Mesodermal cell (in vitro differentiated cells): ENCODE measurements around the gene LST1.
"Not testable (repeated sequence)": the region's sequence is repeated elsewhere in the genome, so short reads cannot be mapped to it uniquely, and the experiment has no call there.

Experiments used
- H3K27ac ChIP-seq: 2 replicates; pipeline ENCODE4 v1.7.0; 2013; ENCODE audit warnings: mild to moderate bottlenecking, low read depth, low read length, moderate library complexity; ENCODE audit not compliant: severe bottlenecking
- H3K36me3 ChIP-seq: 2 replicates; pipeline ENCODE4 v1.7.1; 2013; ENCODE audit warnings: mild to moderate bottlenecking, low read length, moderate library complexity; ENCODE audit not compliant: control insufficient read depth, insufficient read depth
- H3K4me1 ChIP-seq: one replicate; pipeline ENCODE4 v1.7.1; 2013; ENCODE audit warnings: mild to moderate bottlenecking, low read length; ENCODE audit not compliant: insufficient read depth, control insufficient read depth, poor library complexity, severe bottlenecking
- H3K4me3 ChIP-seq: 2 replicates; pipeline ENCODE4 v1.7.0; 2013; ENCODE audit warnings: low read length, control low read depth, mild to moderate bottlenecking; ENCODE audit not compliant: insufficient read depth, poor library complexity, severe bottlenecking; ENCODE audit errors: extremely low read depth
- H3K9me3 ChIP-seq: 2 replicates; pipeline ENCODE4 v1.7.1; 2013; ENCODE audit warnings: mild to moderate bottlenecking, low read length, moderate library complexity; ENCODE audit not compliant: control insufficient read depth
- WGBS, 2 experiments: methylation state at CpG; one replicate each; pipeline ENCODE4 v1.1.5; 2013; ENCODE audit warnings: missing lambda C conversion rate in 2 of 2; ENCODE audit not compliant: insufficient coverage in 2 of 2; 5-methylcytosine and 5-hydroxymethylcytosine counted together

LST1 gene

DNA sequence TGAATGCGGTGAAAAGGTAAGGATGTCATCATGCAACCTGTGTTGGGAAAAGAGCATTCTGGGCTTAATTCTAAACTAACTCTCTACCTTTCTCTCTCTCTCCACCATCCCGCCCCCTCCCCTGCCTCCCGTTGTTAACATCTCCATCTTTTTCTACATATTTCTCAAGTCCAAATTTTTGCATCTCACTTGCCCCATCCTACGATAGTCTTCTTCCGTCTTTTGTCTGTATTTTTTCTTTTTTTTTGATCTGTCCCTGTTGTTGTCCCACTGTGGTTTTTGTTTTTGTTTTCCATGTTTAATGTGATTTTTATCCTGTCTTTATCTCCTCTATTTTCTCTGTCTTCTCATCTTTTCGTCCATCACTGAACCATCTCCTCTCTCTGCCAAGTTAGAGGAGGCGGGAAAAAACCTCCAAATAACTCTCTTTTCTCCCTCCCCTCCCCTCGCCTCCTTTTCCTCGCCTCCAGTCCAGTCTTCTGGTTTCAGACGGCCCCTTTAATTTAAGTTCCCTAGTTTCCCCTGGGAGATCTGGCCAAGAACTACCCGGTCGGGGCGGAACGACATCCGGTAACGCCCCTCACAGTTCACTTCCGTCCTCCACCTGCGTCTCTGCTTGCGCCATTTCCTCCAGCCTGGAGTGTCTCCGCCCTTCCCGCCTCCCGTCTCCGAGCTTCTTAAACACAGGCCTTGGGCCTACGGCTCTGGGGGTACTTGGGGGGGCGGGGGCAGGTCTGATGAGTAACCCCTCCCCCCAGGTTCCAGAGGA, 38.9 kb upstream of the LST1 start, which contains the start of gene NFKBIL1:
Gene NFKBIL1 (plus strand): TSS at position 651 of the 769 bp plus-strand sequence. CDS start 87 bp downstream, at position 738.
- peak within 1 kb of the TSS; percentile 42 for H3K4me3 ChIP-seq
- 0 to 2% methylated on average over 12 to 16 of the region's 25 CpGs for WGBS, 2 experiments
- H3K4me1 ChIP-seq: peaks cover 16% of the 10 kb centered on the region
- peaks cover 32% of the 10 kb centered on the region for H3K36me3 ChIP-seq
- no peaks in the 10 kb centered on the region for H3K9me3 ChIP-seq
- H3K27ac ChIP-seq: peak within 1 kb of the TSS; percentile 47

DNA sequence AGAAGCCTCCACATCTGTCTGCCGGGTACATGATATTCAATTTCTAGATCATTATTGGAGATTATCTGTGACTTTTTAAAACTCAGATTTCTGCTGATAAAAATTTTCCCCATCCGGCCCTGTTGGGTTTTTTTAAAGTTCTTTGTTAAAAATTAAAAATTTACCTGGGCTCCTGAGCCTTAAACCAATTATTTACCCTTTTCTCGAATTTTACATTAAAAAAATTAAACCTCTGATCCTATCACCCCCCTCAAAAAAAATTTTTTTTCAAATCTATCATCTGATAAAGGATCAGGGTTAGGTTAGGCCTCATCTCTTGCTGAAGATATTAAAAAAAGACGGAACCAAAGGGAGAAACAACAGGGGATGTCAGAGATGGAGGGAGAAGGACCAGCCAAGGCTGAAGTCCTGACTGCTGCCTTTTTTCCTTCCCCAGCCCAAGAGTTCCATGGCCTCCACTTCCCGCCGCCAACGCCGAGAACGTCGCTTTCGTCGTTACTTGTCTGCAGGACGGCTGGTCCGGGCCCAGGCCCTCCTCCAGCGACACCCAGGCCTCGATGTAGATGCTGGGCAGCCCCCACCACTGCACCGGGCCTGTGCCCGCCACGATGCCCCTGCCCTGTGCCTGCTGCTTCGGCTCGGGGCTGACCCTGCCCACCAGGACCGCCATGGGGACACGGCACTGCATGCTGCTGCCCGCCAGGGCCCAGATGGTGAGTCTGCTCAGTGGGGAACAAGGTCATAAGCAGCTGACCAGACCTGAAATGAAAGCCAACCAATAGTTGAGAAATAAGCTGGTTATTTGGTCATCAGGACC, 38.1 kb upstream of the LST1 start:
- Histone ChIP-seq H3K4me3 (peak overlapping the region; percentile 42), H3K4me1 (peaks cover 16% of the 10 kb centered on the region), H3K27ac (no peak overlapping the region), H3K36me3 (peaks cover 32% of the 10 kb centered on the region), H3K9me3 (no peaks in the 10 kb centered on the region)
- 87 to 95% methylated on average over 13 to 22 of the region's 24 CpGs for WGBS, 2 experiments

DNA sequence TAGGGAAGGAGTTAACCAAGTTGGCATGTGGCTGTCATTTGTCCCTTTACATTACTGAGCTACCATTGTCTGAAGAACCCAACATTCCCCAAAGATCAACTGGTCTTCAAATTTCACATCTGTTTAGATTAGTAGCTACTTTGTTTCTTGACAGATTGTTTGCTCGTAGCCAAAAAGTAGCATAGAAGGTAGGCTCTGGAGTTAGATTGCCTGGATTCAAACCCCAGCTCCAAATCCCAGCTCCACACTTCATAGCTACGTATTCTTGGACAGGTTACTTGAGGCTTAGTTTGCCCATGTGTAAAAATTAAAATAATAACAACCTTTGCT, 37.6 kb upstream of the LST1 start:
- no peaks in the 10 kb centered on the region for H3K9me3 ChIP-seq
- peak overlapping the region; percentile 42 for H3K4me3 ChIP-seq
- H3K36me3 ChIP-seq: peaks cover 37% of the 10 kb centered on the region
- whole genome bisulfite sequencing, 2 experiments: 100% methylated on average over 1 of the region's 2 CpGs; no CpG with 5 or more reads in 1 of the 2 experiments
- no peak overlapping the region for H3K27ac ChIP-seq
- peaks cover 16% of the 10 kb centered on the region for H3K4me1 ChIP-seq

DNA sequence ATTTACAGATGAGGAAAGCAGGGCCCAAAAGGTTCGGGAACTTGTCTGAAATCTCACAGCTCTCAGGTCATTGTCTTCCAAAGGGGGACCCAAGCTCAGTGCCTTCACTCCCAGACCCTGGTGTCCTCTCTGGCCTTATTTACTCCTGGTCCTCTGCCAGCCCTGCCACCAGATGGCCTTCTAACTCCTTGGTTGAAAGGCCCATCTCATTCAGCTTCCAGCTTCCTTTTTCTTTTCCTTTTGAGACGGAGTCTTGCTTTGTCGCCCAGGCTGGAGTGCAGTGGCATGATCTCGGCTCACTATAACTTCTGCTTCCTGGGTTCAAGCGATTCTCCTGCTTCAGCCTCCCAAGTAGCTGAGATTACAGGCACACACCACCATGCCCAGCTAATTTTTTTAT, 34.7 kb upstream of the LST1 start:
- not testable (repeated sequence) for H3K4me1 ChIP-seq, H3K9me3 ChIP-seq, H3K4me3 ChIP-seq, H3K27ac ChIP-seq
- H3K36me3 ChIP-seq: peaks cover 56% of the 10 kb centered on the region
- 51 to 54% methylated on average over 4 of the region's 5 CpGs for WGBS, 2 experiments

DNA sequence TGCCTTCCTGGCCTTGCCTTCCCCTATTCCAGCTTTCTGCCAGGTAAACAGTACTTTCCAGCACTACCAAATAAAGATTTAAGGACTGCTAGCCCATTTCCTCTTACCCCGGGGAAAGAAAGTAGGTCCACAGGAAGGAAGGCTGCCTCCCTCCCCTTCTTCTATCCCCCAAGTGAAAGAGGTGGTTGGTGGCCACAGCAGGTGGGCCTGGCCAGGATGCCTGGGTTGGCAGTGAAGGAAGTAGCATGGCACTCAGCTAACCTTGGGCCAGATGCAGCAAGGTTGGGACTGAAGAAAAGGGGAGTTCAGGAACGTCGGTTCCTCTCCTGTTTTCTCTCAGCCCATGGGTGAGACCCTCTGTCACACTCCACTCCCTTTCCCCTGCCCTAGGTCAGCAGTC, 29.8 kb upstream of the LST1 start:
- H3K9me3 ChIP-seq: no peaks in the 10 kb centered on the region
- 94 to 100% methylated on average over 2 of the region's 3 CpGs for WGBS, 2 experiments
- H3K4me1 ChIP-seq: peaks cover 30% of the 10 kb centered on the region
- H3K36me3 ChIP-seq: peaks cover 45% of the 10 kb centered on the region
- no peak overlapping the region for H3K4me3 ChIP-seq
- H3K27ac ChIP-seq: no peak overlapping the region

DNA sequence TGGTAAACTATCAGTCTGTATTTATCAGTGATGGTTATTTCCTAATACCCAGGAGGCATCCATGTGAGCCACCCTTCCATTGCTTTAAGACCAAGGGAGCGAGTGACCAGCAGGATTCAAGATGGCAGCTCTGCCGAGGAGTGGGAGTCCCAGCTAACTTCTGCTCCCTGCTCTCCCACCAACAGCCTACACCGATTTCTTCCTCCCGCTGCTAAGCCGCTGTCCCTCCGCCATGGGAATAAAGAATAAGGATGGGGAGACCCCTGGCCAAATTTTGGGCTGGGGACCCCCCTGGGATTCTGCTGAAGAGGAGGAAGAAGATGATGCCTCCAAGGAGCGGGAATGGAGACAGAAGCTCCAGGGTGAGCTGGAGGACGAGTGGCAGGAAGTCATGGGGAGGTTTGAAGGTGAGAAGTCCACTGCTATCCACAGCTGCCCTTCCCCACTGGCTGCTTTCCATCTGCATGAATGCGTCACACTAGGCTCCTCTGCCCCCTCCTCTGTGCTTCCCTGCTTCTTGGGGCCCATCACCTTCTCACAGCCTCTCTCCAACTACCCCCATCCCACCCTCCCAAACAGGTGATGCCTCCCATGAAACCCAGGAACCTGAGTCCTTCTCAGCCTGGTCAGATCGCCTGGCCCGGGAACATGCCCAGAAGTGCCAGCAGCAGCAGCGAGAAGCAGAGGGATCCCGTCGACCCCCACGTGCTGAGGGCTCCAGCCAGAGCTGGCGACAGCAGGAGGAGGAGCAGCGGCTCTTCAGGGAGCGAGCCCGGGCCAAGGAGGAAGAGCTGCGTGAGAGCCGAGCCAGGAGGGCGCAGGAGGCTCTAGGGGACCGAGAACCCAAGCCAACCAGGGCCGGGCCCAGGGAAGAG, 28.4 kb upstream of the LST1 start:
- WGBS, 2 experiments: 87% methylated on average over 19 to 20 of the region's 24 CpGs
- H3K27ac ChIP-seq: no peak overlapping the region
- H3K4me3 ChIP-seq: no peak overlapping the region
- peaks cover 30% of the 10 kb centered on the region for H3K4me1 ChIP-seq
- H3K36me3 ChIP-seq: peaks cover 45% of the 10 kb centered on the region
- H3K9me3 ChIP-seq: no peaks in the 10 kb centered on the region

DNA sequence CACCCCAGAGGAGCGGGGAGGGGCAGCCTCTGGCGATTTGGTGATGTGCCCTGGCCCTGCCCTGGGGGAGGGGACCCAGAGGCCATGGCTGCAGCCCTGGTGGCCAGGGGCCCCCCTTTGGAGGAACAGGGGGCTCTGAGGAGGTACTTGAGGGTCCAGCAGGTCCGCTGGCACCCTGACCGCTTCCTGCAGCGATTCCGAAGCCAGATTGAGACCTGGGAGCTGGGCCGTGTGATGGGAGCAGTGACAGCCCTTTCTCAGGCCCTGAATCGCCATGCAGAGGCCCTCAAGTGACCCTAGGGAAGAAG, 27.8 kb upstream of the LST1 start:
- Histone ChIP-seq H3K36me3 (peaks cover 42% of the 10 kb centered on the region), H3K4me3 (no peak overlapping the region), H3K4me1 (peaks cover 35% of the 10 kb centered on the region), H3K9me3 (no peaks in the 10 kb centered on the region), H3K27ac (peak overlapping the region; percentile 36)
- WGBS, 2 experiments: 91 to 95% methylated on average over 7 to 8 of the region's 8 CpGs

DNA sequence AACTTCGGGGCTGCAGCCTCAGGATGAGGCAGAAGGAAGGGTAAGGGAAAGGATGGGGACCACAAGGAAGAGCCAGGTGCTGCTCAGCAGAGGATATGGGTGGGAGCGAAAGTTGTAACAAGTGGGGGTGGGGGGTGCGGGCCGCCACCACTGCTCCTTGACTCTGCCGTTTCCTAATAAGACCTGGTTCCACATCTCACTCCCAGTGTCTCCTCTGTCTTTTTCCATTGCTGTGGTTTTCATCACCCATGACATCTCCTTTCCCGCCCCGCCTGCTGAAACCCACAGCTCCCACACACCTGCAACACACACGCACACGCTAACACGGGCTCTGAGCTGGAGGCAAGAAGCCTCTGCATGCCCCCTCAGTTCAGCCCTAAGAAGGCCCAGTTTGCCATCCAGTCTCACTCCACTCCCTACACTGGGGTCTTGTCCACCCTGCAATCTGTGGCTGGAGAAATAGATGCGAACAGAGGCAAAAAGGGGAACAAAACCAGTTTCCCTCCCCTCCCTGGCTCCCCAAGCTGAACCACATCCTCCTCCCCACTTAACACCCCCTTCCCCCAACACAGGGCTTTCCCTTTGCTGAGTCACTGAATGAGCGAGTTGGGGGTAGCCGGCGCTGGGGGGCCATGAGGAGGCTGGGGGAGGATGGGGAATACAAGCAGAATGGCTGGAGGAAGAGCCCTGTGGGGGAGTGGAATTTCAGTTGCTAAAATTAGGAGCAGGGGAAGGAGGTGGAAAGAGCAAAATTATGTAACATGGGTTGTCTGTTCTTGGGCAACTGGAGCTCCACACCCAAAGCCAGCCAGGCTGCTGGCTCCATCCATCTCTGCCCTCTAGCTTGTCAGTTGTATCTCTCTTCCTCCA, 27.2 kb upstream of the LST1 start:
- no peak overlapping the region for H3K4me3 ChIP-seq
- no peaks in the 10 kb centered on the region for H3K9me3 ChIP-seq
- peaks cover 40% of the 10 kb centered on the region for H3K4me1 ChIP-seq
- peak overlapping the region; percentile 97 for H3K27ac ChIP-seq
- WGBS, 2 experiments: 95 to 97% methylated on average over 6 to 7 of the region's 14 CpGs
- H3K36me3 ChIP-seq: peaks cover 36% of the 10 kb centered on the region

DNA sequence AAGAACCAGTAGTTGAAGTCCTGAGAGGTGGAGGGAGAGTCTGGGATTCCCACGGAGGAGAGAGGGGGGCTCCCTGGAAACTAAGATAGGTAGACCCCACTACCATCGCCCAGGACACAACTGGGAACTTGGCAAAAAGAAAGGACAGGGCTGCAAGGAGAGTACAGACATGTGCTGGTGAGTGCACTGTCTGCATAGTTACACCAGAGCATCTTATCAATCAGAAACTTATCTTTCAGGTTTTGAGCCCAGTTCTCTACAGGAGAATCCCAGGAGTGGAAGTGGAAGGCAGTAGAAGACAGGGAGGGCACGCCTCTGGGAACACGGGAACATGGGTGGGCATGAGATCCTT, 26.5 kb upstream of the LST1 start:
- Histone ChIP-seq H3K4me3 (no peak overlapping the region), H3K9me3 (no peaks in the 10 kb centered on the region), H3K4me1 (peaks cover 42% of the 10 kb centered on the region), H3K27ac (peak overlapping the region; percentile 97), H3K36me3 (peaks cover 29% of the 10 kb centered on the region)
- WGBS, 2 experiments: 71 to 72% methylated on average over 3 to 4 of the region's 4 CpGs
